DMS53 (cell line): ENCODE measurements around the gene ESPN.
"Not testable (repeated sequence)": the region's sequence is repeated elsewhere in the genome, so short reads cannot be mapped to it uniquely, and the experiment has no call there.

Experiments
- DNase-seq: peaks from one replicate; lab custom pipeline; 2025; lab: John Stamatoyannopoulos, UW

Gene ESPN

GRCh38 chr1:6448749-6449631, 24.4 kb downstream of the ESPN start:
- peak; percentile 83 for DNase-seq

- no peak for DNase-seq
Measured at GRCh38 chr1:6450005-6450450, 25.5 kb downstream of the ESPN start.

- not testable (repeated sequence) for DNase-seq
Measured at GRCh38 chr1:6450486-6450885, 25.9 kb downstream of the ESPN start.

- peak; percentile 33 for DNase-seq
Measured at GRCh38 chr1:6450943-6451373, 26.4 kb downstream of the ESPN start.

- not testable (repeated sequence) for DNase-seq
Measured at GRCh38 chr1:6453895-6454855, 29.6 kb downstream of the ESPN start.

GRCh38 chr1:6454856-6455751, 30.5 kb downstream of the ESPN start:
- peak; percentile 55 for DNase-seq

- not testable (repeated sequence) for DNase-seq
Measured at GRCh38 chr1:6455752-6456520, 31.4 kb downstream of the ESPN start.

- no peak for DNase-seq
Measured at GRCh38 chr1:6456800-6457466, 32.4 kb downstream of the ESPN start.

- DNase-seq = no peak
Measured at GRCh38 chr1:6459850-6460265, 35.3 kb downstream of the ESPN start.

GRCh38 chr1:6460301-6461050, 35.9 kb downstream of the ESPN start:
- DNase-seq = no peak

- no peak for DNase-seq
Measured at GRCh38 chr1:6461051-6461530, 36.5 kb downstream of the ESPN start.

- no peak for DNase-seq
Measured at GRCh38 chr1:6461538-6462411, 37.2 kb downstream of the ESPN start.

GRCh38 chr1:6462412-6463119, 38.0 kb downstream of the ESPN start:
- DNase-seq = peak; percentile 44

- no peak for DNase-seq
Measured at GRCh38 chr1:6463120-6463412, 38.5 kb downstream of the ESPN start.

- peak; percentile 85 for DNase-seq
Measured at GRCh38 chr1:6464514-6464836, 39.9 kb downstream of the ESPN start.

GRCh38 chr1:6464915-6465314, 40.3 kb downstream of the ESPN start:
- peak; percentile 51 for DNase-seq

GRCh38 chr1:6465461-6466005, 41.0 kb downstream of the ESPN start:
- peak; percentile 81 for DNase-seq

- DNase-seq = peak; percentile 90
Measured at GRCh38 chr1:6466023-6466422, 41.4 kb downstream of the ESPN start, which contains the start of gene TNFRSF25. Gene TNFRSF25, minus strand, starts transcription at chr1:6466173. Its CDS starts 66 bp downstream, at chr1:6466107.
